ENCODE measurements around the gene POLR3A.

DNA sequence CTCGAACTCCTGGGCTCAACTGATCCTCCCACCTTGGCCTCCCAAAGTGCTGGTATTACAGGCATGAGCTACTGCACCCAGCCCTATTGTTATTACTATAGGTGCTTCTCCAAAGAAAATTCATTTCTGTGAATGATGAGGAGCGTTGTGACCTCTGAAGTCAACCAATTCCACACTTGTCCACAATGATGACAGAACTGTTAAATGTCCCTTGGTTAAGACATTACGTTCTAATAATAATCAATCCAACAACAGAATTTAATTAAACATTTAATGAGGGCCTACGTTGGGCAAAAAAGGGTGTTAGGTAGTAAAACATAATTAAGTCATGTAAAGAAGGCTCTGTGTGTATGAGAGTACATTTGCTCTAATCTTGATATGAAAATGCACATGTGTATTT lies 18.2 kb downstream of the POLR3A start:
- no peak for TF ChIP-seq EZH2 (IDR thresholded peaks at IDR 0.05; ENCODE audit: low read length, missing control alignments)
- no peak for TF ChIP-seq CTCF (conservative IDR thresholded peaks at IDR 0.05 in 1 of 2, IDR thresholded peaks at IDR 0.05 in 1 of 2; ENCODE audit: low read depth in 1 of 2, low read length in 2 of 2)

Data from fibroblast of lung (primary cell).